ENCODE measurements around the gene RAPGEF4. TPM values are rescaled to one million over a fixed set of nuclear protein-coding genes. Genes with fewer than 3 reads are reported as not detected.

RAPGEF4 gene
- total RNA-seq, 4 donors from 2014 or later, result 3.7 to 8.9 (median 5.2) TPM

DNA sequence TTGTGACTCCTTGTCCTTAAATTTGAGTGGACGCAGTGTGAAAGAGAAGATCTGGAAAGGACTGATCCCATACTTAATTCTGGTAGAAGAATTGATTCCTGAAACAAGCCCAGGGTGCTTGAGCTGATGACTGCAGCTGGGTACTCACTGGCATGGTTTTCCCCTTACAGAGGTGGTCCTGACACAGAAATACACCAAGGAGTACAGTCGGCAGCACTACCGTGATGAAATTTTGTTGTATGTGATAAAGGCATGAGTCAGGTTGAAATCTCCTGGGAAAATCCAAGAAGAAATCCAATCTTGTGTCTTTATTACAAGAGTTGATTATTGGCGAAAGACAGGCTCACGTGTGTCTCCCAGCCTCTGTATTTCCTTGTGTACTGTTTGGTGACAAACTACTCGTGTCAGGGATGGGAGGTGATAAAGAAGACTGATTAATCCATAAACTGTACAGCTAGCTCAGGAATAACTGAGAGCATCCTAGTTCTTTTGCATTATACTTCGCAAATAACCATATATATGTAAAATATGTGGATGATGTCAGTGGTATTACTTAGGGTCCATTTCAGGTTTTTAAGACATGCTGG, 76.6 kb downstream of the RAPGEF4 start:
- no peak for DNase-seq (ENCODE audit: extremely low spot score)
- Histone ChIP-seq H3K36me3 (no peaks in the 10 kb centered on the region), H3K4me1 (no peaks in the 10 kb centered on the region), H3K27me3 (no peaks in the 10 kb centered on the region), H3K9me3 (no peaks in the 10 kb centered on the region), H3K27ac (replicated peaks in 1 of 4) (no peak overlapping the region), H3K4me3 (no peak overlapping the region)
- intact Hi-C loops (cut with DNase I), result no loop called here
- no peak for TF ChIP-seq EP300 (IDR thresholded peaks at IDR 0.05)
- TF ChIP-seq POLR2AphosphoS5 (IDR thresholded peaks at IDR 0.05), result no peak
- no peak for TF ChIP-seq POLR2A (IDR thresholded peaks at IDR 0.05; ENCODE audit: low read depth)
- TF ChIP-seq, protein P1, sequence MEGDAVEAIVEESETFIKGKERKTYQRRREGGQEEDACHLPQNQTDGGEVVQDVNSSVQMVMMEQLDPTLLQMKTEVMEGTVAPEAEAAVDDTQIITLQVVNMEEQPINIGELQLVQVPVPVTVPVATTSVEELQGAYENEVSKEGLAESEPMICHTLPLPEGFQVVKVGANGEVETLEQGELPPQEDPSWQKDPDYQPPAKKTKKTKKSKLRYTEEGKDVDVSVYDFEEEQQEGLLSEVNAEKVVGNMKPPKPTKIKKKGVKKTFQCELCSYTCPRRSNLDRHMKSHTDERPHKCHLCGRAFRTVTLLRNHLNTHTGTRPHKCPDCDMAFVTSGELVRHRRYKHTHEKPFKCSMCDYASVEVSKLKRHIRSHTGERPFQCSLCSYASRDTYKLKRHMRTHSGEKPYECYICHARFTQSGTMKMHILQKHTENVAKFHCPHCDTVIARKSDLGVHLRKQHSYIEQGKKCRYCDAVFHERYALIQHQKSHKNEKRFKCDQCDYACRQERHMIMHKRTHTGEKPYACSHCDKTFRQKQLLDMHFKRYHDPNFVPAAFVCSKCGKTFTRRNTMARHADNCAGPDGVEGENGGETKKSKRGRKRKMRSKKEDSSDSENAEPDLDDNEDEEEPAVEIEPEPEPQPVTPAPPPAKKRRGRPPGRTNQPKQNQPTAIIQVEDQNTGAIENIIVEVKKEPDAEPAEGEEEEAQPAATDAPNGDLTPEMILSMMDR (IDR thresholded peaks at IDR 0.05), result no peak
- whole genome bisulfite sequencing, result 88% methylated on average over 7 of the region's 7 CpGs

DNA sequence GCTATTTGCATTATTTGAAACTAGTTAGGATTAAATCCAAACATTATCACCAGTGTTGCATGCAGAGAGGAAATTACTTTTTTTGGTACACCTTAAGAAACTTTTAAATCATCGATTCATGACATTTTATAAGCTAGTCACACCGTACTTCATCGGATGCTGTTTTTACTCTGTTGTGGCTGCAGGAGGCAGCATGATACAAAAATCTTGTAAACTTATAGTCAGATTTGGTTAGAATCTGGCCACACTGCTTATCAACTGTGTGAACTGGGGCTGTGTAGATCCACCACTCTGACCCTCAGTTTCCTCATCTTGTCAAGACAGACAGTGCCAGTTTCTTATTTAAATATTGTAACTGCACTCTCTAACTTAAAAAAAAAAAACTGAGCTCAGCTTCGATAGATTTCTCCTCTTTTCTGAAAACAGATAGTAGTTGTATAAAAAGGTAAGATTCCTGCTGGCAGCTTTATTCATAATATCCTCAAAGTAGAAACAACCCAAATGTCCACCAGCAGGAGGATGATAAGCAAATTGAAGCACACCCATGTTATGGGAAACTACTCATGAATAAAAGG, 77.8 kb downstream of the RAPGEF4 start:
- Histone ChIP-seq H3K27me3 (no peaks in the 10 kb centered on the region), H3K4me1 (no peaks in the 10 kb centered on the region), H3K36me3 (no peaks in the 10 kb centered on the region), H3K9me3 (no peaks in the 10 kb centered on the region), H3K27ac (replicated peaks in 1 of 4) (no peak overlapping the region), H3K4me3 (no peak overlapping the region)
- TF ChIP-seq, protein P1 (IDR thresholded peaks at IDR 0.05), result peak in 1 of 3 experiments; percentile 37
- TF ChIP-seq POLR2AphosphoS5 (IDR thresholded peaks at IDR 0.05), result no peak
- 55% methylated on average over 4 of the region's 4 CpGs for WGBS
- intact Hi-C loops (cut with DNase I), result no loop called here
- no peak for DNase-seq (ENCODE audit: extremely low spot score)

GRCh38 chr2:172817411-172817810, 81.8 kb downstream of the RAPGEF4 start:
- intact Hi-C loops (cut with DNase I), result no loop called here
- no peaks in the 10 kb centered on the region for H3K9me3 ChIP-seq
- 24% methylated on average over 1 of the region's 1 CpG for WGBS
- H3K36me3 ChIP-seq, result no peaks in the 10 kb centered on the region
- no peak for DNase-seq (ENCODE audit: extremely low spot score)
- H3K4me1 ChIP-seq, result no peaks in the 10 kb centered on the region
- H3K27ac ChIP-seq (replicated peaks in 1 of 4), result no peak overlapping the region
- TF ChIP-seq EP300 (IDR thresholded peaks at IDR 0.05) (no peak), POLR2AphosphoS5 (IDR thresholded peaks at IDR 0.05) (no peak), POLR2A (IDR thresholded peaks at IDR 0.05; ENCODE audit: low read depth) (no peak)
- TF ChIP-seq, protein P1 (IDR thresholded peaks at IDR 0.05), result no peak
- no peak overlapping the region for H3K4me3 ChIP-seq
- no peaks in the 10 kb centered on the region for H3K27me3 ChIP-seq

DNA sequence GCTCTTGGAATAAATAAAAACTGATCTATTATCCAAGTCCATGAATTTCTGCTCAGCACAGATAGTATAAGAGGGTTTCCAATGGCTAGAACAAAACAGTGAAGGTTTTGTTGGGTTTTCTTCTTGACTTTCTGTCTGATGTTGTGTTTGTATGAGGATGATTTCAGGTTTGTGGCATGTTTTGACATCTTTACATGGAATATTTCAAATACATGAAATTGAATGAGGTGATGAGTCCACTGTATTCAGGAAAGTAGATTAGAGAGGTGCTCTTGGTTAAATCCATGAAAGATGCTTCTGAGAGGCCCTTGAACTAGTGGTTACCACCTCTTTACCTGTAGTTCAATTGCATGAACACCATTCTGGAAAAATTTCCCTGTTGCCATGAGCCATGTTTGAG, 84.3 kb downstream of the RAPGEF4 start:
- TF ChIP-seq POLR2AphosphoS5 (IDR thresholded peaks at IDR 0.05) (no peak), EP300 (IDR thresholded peaks at IDR 0.05) (no peak), POLR2A (IDR thresholded peaks at IDR 0.05; ENCODE audit: low read depth) (no peak)
- TF ChIP-seq, protein P1 (IDR thresholded peaks at IDR 0.05), result no peak
- no peaks in the 10 kb centered on the region for H3K9me3 ChIP-seq
- H3K27me3 ChIP-seq, result no peaks in the 10 kb centered on the region
- H3K27ac ChIP-seq (replicated peaks in 1 of 4), result no peak overlapping the region
- no peak for DNase-seq (ENCODE audit: extremely low spot score)
- intact Hi-C loops (cut with DNase I), result no loop called here
- H3K4me3 ChIP-seq, result no peak overlapping the region
- no peaks in the 10 kb centered on the region for H3K36me3 ChIP-seq
- no peaks in the 10 kb centered on the region for H3K4me1 ChIP-seq

Data from esophagus muscularis mucosa (tissue), 4 donors.